Activated CD4-positive, alpha-beta T cell treated with anti-CD3 and anti-CD28 coated beads for 36 hours (primary cell): Measurements from ENCODE around the gene FFAR2. TPM values are rescaled to one million over a fixed set of nuclear protein-coding genes. Genes with fewer than 3 reads are reported as not detected.
"Not testable (repeated sequence)": the region's sequence is repeated elsewhere in the genome, so short reads cannot be mapped to it uniquely, and the experiment has no call there.

Experiments
- ATAC-seq: fragments of 200-7000 bp; cut with Tn5 transposase; one replicate; pipeline ENCODE4 v1.10.0; 2021; ENCODE audit warnings: mild to moderate bottlenecking, moderate library complexity
- CTCF ChIA-PET: fragments of 350-600 bp; sonication (Branson Sonifier 250); formaldehyde crosslinking; loops from one replicate; lab custom pipeline; 2021; ENCODE audit warnings: antibody characterized with exemption; lab: Charles Lee
- POLR2A ChIA-PET: fragments of 350-600 bp; sonication (Branson Sonifier 250); formaldehyde crosslinking; loops from one replicate; lab custom pipeline; 2021; ENCODE audit warnings: antibody characterized with exemption, inconsistent platforms; lab: Charles Lee
- DNase-seq: peaks from one replicate; pipeline ENCODE4 v3.0.0-alpha.2; 2020
- H3K27ac Mint-ChIP-seq: one replicate; pipeline ENCODE4 v1.8.0; 2021; ENCODE audit warnings: mixed read lengths
- H3K27me3 Mint-ChIP-seq: one replicate; pipeline ENCODE4 v1.8.0; 2021; ENCODE audit warnings: mixed read lengths
- H3K36me3 Mint-ChIP-seq: one replicate; pipeline ENCODE4 v1.8.0; 2021; ENCODE audit warnings: low read depth, mixed read lengths
- H3K4me1 Mint-ChIP-seq: one replicate; pipeline ENCODE4 v1.8.0; 2021; ENCODE audit warnings: mixed read lengths
- H3K4me3 Mint-ChIP-seq: one replicate; pipeline ENCODE4 v1.8.0; 2021; ENCODE audit warnings: mild to moderate bottlenecking, moderate library complexity, mixed read lengths
- H3K9me3 Mint-ChIP-seq: one replicate; pipeline ENCODE4 v1.8.0; 2021; ENCODE audit warnings: low read depth, mixed read lengths
- intact Hi-C, 2 experiments: fragments of 100-400 bp; cut with DNase I in 1 of 2; cut with micrococcal nuclease in 1 of 2; formaldehyde crosslinking; loops; one replicate each; pipeline versions ENCODE4 v1.14.2 to v1.15.1; 2022 to 2024; cut with DNase I, micrococcal nuclease
- total RNA-seq, 2 experiments: library from RNA; stranded (reverse); gene quantifications; one replicate each; pipeline ENCODE4 v1.2.3, GENCODE V29; 2021

The FFAR2 gene
- total RNA-seq, 2 experiments from 2014 or later: not detected

GRCh38 chr19:35470128-35470527, 22.1 kb downstream of the FFAR2 start:
- Mint-ChIP-seq H3K36me3 (no peaks in the 10 kb centered on the region), H3K9me3 (no peaks in the 10 kb centered on the region), H3K27ac (no peak overlapping the region), H3K4me1 (peaks cover 3% of the 10 kb centered on the region), H3K4me3 (no peak overlapping the region), H3K27me3 (no peaks in the 10 kb centered on the region)
- ChIA-PET CTCF (interaction anchor here (0.5 to 4.1 kb wide), 4 partner anchors 17 to 129 kb away, joined by 3 to 54 read pairs (median 4); no protein-coding TSS in a partner anchor), POLR2A (no interaction called here)
- intact Hi-C loops: no loop called here
- DNase-seq (no peak), ATAC-seq (no peak)

- POLR2A ChIA-PET, intact Hi-C loops, H3K36me3 Mint-ChIP-seq, H3K4me3 Mint-ChIP-seq, H3K4me1 Mint-ChIP-seq, H3K9me3 Mint-ChIP-seq, H3K27me3 Mint-ChIP-seq, DNase-seq, ATAC-seq, H3K27ac Mint-ChIP-seq: not testable (repeated sequence)
- CTCF ChIA-PET: interaction anchor here (0.7 to 4.1 kb wide), 3 partner anchors 21 to 117 kb away, joined by 3 to 54 read pairs (median 3); no protein-coding TSS in a partner anchor
These were observed 23.0 kb downstream of the FFAR2 start for GRCh38 chr19:35471075-35471474.

GRCh38 chr19:35471946-35472345, 23.9 kb downstream of the FFAR2 start:
- Mint-ChIP-seq H3K4me3 (no peak overlapping the region), H3K27me3 (peaks cover 2% of the 10 kb centered on the region), H3K27ac (no peak overlapping the region), H3K36me3 (no peaks in the 10 kb centered on the region), H3K9me3 (no peaks in the 10 kb centered on the region), H3K4me1 (peaks cover 3% of the 10 kb centered on the region)
- intact Hi-C loops: no loop called here
- ChIA-PET CTCF (interaction anchor here (0.6 kb wide), 2 partner anchors 23 to 214 kb away, joined by 3 to 4 read pairs; no protein-coding TSS in a partner anchor), POLR2A (no interaction called here)
- ATAC-seq (no peak), DNase-seq (no peak)

DNA sequence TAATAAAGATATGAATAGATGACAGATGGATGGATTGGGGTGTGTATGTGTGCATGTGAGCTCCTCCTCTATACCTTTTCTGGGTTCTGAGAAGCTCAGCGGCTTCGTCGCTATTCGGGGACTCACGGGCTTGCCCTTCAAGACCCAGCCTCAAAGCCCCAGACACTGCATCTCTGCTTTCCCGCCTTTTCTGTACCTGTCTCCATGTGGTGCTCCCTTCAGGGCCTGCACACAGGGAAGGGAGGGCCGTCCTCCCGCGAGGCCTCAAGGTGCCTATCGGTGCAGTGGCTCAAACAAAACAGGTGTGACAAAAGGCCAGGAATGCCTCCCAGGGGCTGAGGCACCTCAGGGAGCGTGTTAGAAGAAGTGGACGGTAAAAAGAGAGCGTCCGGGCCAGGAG, 26.0 kb downstream of the FFAR2 start:
- no peaks in the 10 kb centered on the region for H3K9me3 Mint-ChIP-seq
- intact Hi-C loops: no loop called here
- POLR2A ChIA-PET: no interaction called here
- no peaks in the 10 kb centered on the region for H3K4me1 Mint-ChIP-seq
- H3K4me3 Mint-ChIP-seq: no peak overlapping the region
- ATAC-seq (no peak), DNase-seq (no peak)
- peaks cover 2% of the 10 kb centered on the region for H3K27me3 Mint-ChIP-seq
- CTCF ChIA-PET: interaction anchor here (0.6 to 1.8 kb wide), 7 partner anchors 10 to 431 kb away, joined by 3 to 8 read pairs (median 3); partner anchors contain the start of gene FFAR1
- H3K36me3 Mint-ChIP-seq: no peaks in the 10 kb centered on the region
- H3K27ac Mint-ChIP-seq: no peak overlapping the region

DNA sequence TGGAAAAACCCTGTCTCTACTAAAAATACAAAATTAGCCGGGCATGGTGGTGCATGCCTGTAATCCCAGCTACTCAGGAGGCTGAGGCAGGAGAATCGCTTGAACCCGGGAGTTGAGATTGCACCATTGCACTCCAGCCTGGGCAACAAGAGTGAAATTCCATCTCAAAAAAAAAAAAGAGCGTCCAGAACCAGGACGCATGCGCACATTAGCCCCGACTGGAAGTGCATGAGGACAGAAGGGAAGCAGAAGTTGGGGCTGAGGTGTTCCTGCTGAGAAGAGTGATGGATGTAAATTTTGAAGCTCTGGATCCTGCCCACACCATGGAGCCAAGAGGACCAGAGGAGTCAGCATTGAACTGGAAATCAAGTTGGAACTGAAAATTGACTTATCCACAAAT, 26.5 kb downstream of the FFAR2 start:
- H3K27me3 Mint-ChIP-seq, intact Hi-C loops, POLR2A ChIA-PET, ATAC-seq, H3K4me1 Mint-ChIP-seq, H3K36me3 Mint-ChIP-seq, H3K4me3 Mint-ChIP-seq, DNase-seq, H3K9me3 Mint-ChIP-seq, H3K27ac Mint-ChIP-seq: not testable (repeated sequence)
- CTCF ChIA-PET: interaction anchor here (1.0 to 1.2 kb wide), 2 partner anchors 10 to 121 kb away, joined by 3 to 4 read pairs; no protein-coding TSS in a partner anchor

DNA sequence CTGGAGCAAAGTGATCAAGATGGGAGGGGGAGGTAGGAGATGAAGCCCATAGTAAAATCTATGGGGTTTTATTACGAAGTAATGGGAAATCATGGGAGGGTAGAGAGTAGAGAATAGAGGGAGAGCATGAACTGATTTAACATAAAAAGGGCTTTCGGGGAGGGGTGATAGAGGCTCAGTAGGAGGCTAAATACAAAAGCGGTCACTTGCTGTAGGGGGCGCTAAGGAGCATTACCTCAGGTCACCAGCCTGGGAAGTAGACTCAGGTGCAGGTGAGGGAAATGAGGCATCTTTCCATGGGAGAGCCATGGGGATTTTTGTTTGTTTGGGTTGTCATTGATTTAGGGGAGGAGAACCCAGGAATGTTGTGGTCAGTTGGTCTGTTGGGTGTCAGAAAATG, 28.1 kb downstream of the FFAR2 start:
- Mint-ChIP-seq H3K4me3 (no peak overlapping the region), H3K9me3 (no peaks in the 10 kb centered on the region), H3K27ac (no peak overlapping the region), H3K4me1 (no peaks in the 10 kb centered on the region), H3K36me3 (no peaks in the 10 kb centered on the region), H3K27me3 (peaks cover 2% of the 10 kb centered on the region)
- CTCF ChIA-PET: no interaction called here
- POLR2A ChIA-PET: no interaction called here
- ATAC-seq (peak; percentile 36), DNase-seq (peak; percentile 56)
- intact Hi-C loops: no loop called here

DNA sequence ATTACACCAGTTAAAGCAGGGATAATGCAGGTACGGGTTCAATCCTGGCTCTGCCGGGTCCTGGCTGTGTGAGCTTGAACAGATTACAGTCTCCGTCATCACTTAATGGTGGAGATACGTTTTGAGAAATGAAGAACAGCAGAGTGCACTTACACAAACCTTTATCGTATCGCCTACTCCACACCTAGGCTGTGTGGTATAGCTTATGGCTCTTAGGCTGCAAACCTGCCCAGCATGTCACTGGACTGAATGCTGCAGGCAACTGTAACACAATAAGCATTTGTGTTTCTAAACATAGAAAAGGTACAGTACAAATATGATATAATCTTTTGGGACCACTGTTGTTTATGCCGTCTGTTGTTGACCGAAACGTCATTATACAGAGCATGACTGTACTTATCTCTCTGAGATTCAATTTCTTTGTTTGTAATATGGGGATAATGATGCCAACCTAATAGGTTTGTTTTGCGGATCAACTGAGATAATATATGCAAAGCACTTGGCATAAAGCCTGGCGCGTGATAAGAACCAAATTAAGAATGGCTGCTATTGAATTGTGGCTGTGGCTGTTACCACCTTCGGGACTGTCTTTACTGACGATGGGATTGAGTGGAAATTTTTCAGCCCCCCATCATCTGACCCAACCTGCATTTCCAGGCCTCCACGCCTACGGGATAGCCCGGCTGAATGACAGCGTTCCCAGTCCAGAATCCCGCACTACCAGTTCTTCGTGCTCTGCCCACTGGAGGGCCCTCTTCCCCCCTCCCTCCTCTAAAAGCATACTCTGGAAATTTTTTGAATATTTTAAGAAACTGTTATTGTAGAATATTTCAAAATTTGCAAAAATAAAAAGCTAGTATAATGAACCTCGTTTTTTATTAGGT, 31.0 kb downstream of the FFAR2 start:
- Mint-ChIP-seq H3K4me1 (no peaks in the 10 kb centered on the region), H3K27me3 (peaks cover 2% of the 10 kb centered on the region), H3K4me3 (no peak overlapping the region), H3K36me3 (no peaks in the 10 kb centered on the region), H3K27ac (no peak overlapping the region), H3K9me3 (no peaks in the 10 kb centered on the region)
- DNase-seq (no peak), ATAC-seq (no peak)
- POLR2A ChIA-PET: no interaction called here
- CTCF ChIA-PET: interaction anchor here (1.4 to 1.8 kb wide), 4 partner anchors 16 to 126 kb away, joined by 3 to 7 read pairs (median 4); no protein-coding TSS in a partner anchor
- intact Hi-C loops: no loop called here

- Mint-ChIP-seq H3K4me3 (no peak overlapping the region), H3K27ac (no peak overlapping the region), H3K4me1 (peaks cover 9% of the 10 kb centered on the region), H3K9me3 (no peaks in the 10 kb centered on the region), H3K36me3 (no peaks in the 10 kb centered on the region), H3K27me3 (no peaks in the 10 kb centered on the region)
- intact Hi-C loops: no loop called here
- ATAC-seq: no peak
- ChIA-PET POLR2A (no interaction called here), CTCF (no interaction called here)
- DNase-seq: no peak
These were observed 35.0 kb downstream of the FFAR2 start for GRCh38 chr19:35483089-35483488.

DNA sequence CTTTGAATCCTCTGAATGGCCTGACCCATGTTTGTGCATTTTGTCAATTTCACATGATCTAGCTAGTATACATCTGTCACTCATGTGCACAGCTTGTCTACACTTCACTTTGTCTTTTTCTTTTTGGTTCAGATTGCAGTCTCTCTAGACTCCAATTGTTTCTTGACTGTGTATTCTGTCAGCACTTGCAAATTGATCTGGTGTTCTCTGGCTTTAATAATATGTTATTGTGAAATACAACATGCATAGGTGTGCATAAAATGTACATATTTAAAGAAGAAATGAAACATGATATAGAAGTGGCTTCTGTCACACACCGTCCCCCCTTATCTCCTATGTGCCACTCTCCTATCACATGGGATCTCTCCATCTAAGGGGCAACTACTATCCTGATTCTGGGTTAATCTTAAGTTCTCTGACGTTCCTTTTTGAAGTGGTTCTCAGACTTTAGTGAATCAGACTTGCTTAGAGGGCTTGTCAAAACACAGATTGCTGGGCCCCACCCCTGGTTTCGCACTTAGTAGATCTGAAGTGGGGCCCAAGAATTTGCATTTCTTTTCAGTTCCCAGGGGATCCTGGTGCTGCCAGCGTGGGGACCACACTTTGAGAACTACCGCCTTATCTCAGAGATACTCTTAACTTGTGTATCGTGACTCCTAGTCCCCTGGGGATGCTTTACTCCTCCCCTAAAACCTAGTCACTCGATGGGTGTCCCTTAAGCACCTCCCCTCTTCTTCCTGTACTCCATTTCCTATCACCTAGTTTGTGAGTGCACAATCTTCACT, 36.4 kb downstream of the FFAR2 start:
- POLR2A ChIA-PET: no interaction called here
- Mint-ChIP-seq H3K36me3 (no peaks in the 10 kb centered on the region), H3K27me3 (no peaks in the 10 kb centered on the region), H3K9me3 (no peaks in the 10 kb centered on the region), H3K4me3 (no peak overlapping the region), H3K4me1 (peaks cover 9% of the 10 kb centered on the region), H3K27ac (no peak overlapping the region)
- CTCF ChIA-PET: interaction anchor here (0.6 to 1.1 kb wide), 3 partner anchors 10 to 126 kb away, joined by 3 read pairs; partner anchors contain the start of gene FFAR3
- peak; percentile 84 for ATAC-seq
- intact Hi-C loops: no loop called here
- DNase-seq: peak; percentile 53

DNA sequence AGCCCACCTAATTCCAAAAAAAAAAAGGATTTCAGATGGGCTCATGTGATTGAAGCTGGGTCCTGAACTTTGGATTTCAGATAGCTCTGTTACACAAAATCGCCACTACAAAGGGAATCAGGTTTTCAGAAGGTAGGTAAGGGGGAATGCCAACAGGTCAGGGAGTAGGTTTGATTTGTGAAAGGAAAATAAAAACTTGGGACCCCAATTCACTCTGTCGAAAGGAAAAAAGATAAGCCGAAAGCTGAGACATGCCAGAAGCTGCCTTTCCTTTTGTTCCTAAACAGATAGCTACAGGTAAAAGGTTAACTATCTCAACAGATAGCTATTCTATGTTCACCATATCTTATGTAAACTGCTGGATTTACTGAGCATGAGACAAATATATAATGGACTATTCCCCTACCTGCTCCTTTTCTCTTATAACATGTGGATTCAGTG, 38.2 kb downstream of the FFAR2 start:
- intact Hi-C loops: no loop called here
- Mint-ChIP-seq H3K27ac (no peak overlapping the region), H3K4me3 (no peak overlapping the region), H3K36me3 (no peaks in the 10 kb centered on the region), H3K9me3 (no peaks in the 10 kb centered on the region), H3K27me3 (peaks cover 2% of the 10 kb centered on the region), H3K4me1 (peaks cover 9% of the 10 kb centered on the region)
- ChIA-PET POLR2A (interaction anchor here (0.6 to 0.7 kb wide), 2 partner anchors 56 to 260 kb away, joined by 3 read pairs; no protein-coding TSS in a partner anchor), CTCF (interaction anchor here (0.7 to 2.2 kb wide), 8 partner anchors 9 to 134 kb away, joined by 3 to 11 read pairs (median 5); partner anchors contain the start of gene FFAR3)
- ATAC-seq: no peak
- DNase-seq: no peak

DNA sequence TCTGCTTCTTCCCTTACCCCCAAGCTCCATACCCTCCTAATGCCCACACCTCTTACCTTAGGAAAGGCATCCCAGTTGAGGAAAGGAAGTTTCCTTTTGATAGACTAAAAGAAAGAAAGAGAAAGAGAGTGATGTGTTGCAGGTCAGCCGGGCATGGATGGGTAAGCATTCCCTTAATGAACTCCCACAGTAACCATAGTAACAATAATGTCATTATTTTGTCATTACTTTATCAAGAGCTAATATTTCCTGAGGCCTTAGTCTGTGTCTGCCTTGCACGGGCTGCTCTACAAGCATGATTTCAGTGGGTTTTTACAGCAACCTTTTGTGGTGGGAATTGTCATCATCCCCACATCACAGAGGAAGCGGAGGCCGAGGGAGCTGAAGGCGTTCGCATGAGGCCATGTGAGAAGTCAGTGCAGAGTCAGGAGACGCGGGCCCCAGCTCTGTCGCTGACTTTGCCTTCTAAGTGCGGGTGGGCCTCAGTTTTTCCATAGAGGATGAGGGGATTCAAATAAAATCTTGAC, 39.7 kb downstream of the FFAR2 start:
- Mint-ChIP-seq H3K36me3 (no peaks in the 10 kb centered on the region), H3K4me3 (no peak overlapping the region), H3K27ac (no peak overlapping the region), H3K27me3 (peaks cover 4% of the 10 kb centered on the region), H3K4me1 (peaks cover 9% of the 10 kb centered on the region), H3K9me3 (no peaks in the 10 kb centered on the region)
- ATAC-seq (no peak), DNase-seq (no peak)
- intact Hi-C loops: no loop called here
- POLR2A ChIA-PET: no interaction called here
- CTCF ChIA-PET: interaction anchor here (1.0 to 2.2 kb wide), 4 partner anchors 10 to 309 kb away, joined by 3 to 11 read pairs (median 5); no protein-coding TSS in a partner anchor
